GM12878 (cell line): ENCODE results near the gene RAD18. TPM values are rescaled to one million over a fixed set of nuclear protein-coding genes. Genes with fewer than 3 reads are reported as not detected.

Experiments
- ATAC-seq: fragments of 200-7000 bp; cut with Tn5 transposase; 3 replicates; pipeline ENCODE4 v1.9.1; 2020; ENCODE audit warnings: mild to moderate bottlenecking, moderate library complexity
- BruUV-seq: library from RNA; stranded (reverse); fragments of 400-500 nt; replicated peaks from 2 replicates; lab custom pipeline; 2021; lab: Mats Ljungman, UMichigan
- CTCF ChIA-PET: fragments of 300-600 bp; sonication (Branson Sonifier 250); formaldehyde crosslinking; extraction: SDS; loops from one replicate; lab custom pipeline; 2021; ENCODE audit warnings: inconsistent platforms; lab: Yijun Ruan, JAX
- POLR2A ChIA-PET: fragments of 350-600 bp; formaldehyde crosslinking; extraction: SDS; loops from one replicate; lab custom pipeline; 2021; ENCODE audit warnings: inconsistent platforms; lab: Charles Lee
- RAD21 ChIA-PET: fragments of 300-600 bp; sonication (Branson Sonifier 250); formaldehyde crosslinking; loops from one replicate; lab custom pipeline; 2023; ENCODE audit warnings: antibody characterized with exemption; ENCODE audit not compliant: unreplicated experiment; lab: Charles Lee
- SMC1A ChIA-PET: fragments of 300-600 bp; sonication (Branson Sonifier 250); formaldehyde crosslinking; loops from one replicate; lab custom pipeline; 2023; ENCODE audit not compliant: unreplicated experiment, uncharacterized antibody; lab: Charles Lee
- DNase-seq: peaks from one replicate; pipeline ENCODE4 v3.0.0-alpha.2; 2011; ENCODE audit warnings: low read depth, low spot score
- FAIRE-seq: peaks from 3 replicates; lab custom pipeline; 2011; peaks lifted over from hg19 to GRCh38; lab: Jason Lieb, UNC
- H2AFZ ChIP-seq: 2 replicates; pipeline ENCODE4 v1.6.0; 2011; ENCODE audit warnings: low read depth, low read length, control low read depth; ENCODE audit not compliant: control insufficient read depth
- H3K27ac ChIP-seq: 2 replicates; pipeline ENCODE4 v1.5.1; 2011; ENCODE audit warnings: control low read depth; ENCODE audit not compliant: control insufficient read depth, insufficient read depth
- H3K27me3 ChIP-seq, 2 experiments: replicated peaks in 1 of 2; 2 replicates each; pipeline versions ENCODE4 v1.6.0 to v1.6.1; 2011; ENCODE audit warnings: low read length in 1 of 2; ENCODE audit not compliant: control insufficient read depth in 2 of 2, insufficient read depth in 2 of 2
- H3K36me3 ChIP-seq, 2 experiments: 2 replicates each; pipeline ENCODE4 v1.5.1; 2011; ENCODE audit warnings: low read length in 1 of 2; ENCODE audit not compliant: control insufficient read depth in 2 of 2, insufficient read depth in 2 of 2
- H3K4me1 ChIP-seq: 2 replicates; pipeline ENCODE4 v1.6.1; 2011; ENCODE audit warnings: mild to moderate bottlenecking, low read length, moderate library complexity, mixed read lengths; ENCODE audit not compliant: control insufficient read depth, insufficient read depth
- H3K4me2 ChIP-seq: 2 replicates; pipeline ENCODE4 v1.6.0; 2011; ENCODE audit warnings: control low read depth; ENCODE audit not compliant: control insufficient read depth, insufficient read depth
- H3K4me3 ChIP-seq: fragments of 200-600 bp; sonication (generic); 2 replicates; pipeline ENCODE4 v1.5.1; 2016
- H3K79me2 ChIP-seq: 2 replicates; pipeline ENCODE4 v1.6.0; 2011; ENCODE audit warnings: low read length; ENCODE audit not compliant: control insufficient read depth, insufficient read depth
- H3K9ac ChIP-seq: 2 replicates; pipeline ENCODE4 v1.8.0; 2011; ENCODE audit warnings: low read length, control low read depth, mixed read lengths; ENCODE audit not compliant: control insufficient read depth, insufficient read depth
- H3K9me3 ChIP-seq: replicated peaks from 3 replicates; pipeline ENCODE4 v1.5.1; 2011; ENCODE audit warnings: mild to moderate bottlenecking, low read length; ENCODE audit not compliant: control insufficient read depth, insufficient read depth
- H4K20me1 ChIP-seq: 2 replicates; pipeline ENCODE4 v1.6.0; 2011; ENCODE audit not compliant: control insufficient read depth, insufficient read depth
- BACH1 ChIP-seq: fragments of 450-650 bp; IDR thresholded peaks from 2 replicates; pipeline ENCODE4 v1.6.1; 2017; ENCODE audit warnings: mild to moderate bottlenecking, borderline replicate concordance
- IKZF1 ChIP-seq: fragments of 450-650 bp; conservative IDR thresholded peaks from 2 replicates; pipeline ENCODE4 v1.6.1; 2017; ENCODE audit warnings: antibody characterized with exemption, mild to moderate bottlenecking
- IRF4 ChIP-seq: IDR thresholded peaks from 2 replicates; pipeline ENCODE4 v1.6.1; 2011; ENCODE audit warnings: low read depth, low read length
- SMARCA5 ChIP-seq: fragments of 450-650 bp; IDR thresholded peaks from 2 replicates; pipeline ENCODE4 v1.6.1; 2017; ENCODE audit warnings: mild to moderate bottlenecking
- SPI1 ChIP-seq: IDR thresholded peaks from 2 replicates; pipeline ENCODE4 v1.6.1; 2011; ENCODE audit warnings: low read depth, mild to moderate bottlenecking, low read length, moderate library complexity, borderline replicate concordance; ENCODE audit not compliant: insufficient read depth
- YY1 ChIP-seq: IDR thresholded peaks from 2 replicates; pipeline ENCODE4 v1.6.1; 2011; ENCODE audit warnings: low read depth, mild to moderate bottlenecking, low read length
- WGBS: methylation state at CpG from one replicate; pipeline ENCODE4 v1.1.6; 2016; ENCODE audit warnings: low lambda C conversion rate; ENCODE audit not compliant: insufficient replicate concordance, insufficient coverage; ENCODE audit errors: missing lambda C conversion rate; 5-methylcytosine and 5-hydroxymethylcytosine counted together
- in situ Hi-C: fragments of 300-500 bp; cut with MboI; formaldehyde crosslinking; loops from 9 replicates; pipeline ENCODE4 v1.14.3; 2018; ENCODE audit warnings: mixed read lengths
- intact Hi-C: fragments of 100-400 bp; cut with micrococcal nuclease; formaldehyde crosslinking; loops from one replicate; pipeline ENCODE4 v1.14.2; 2022; ENCODE audit not compliant: unreplicated experiment
- polyA plus RNA-seq, 11 experiments: library from polyadenylated mRNA; depleted of rRNA in 4 of 11; unstranded in 6 of 11; stranded (reverse) in 5 of 11; fragments of >200 nt; fragmentation: Nextera tagmentation in 4 of 11; fragmentation: Illumina TruSeq in 1 of 11; extraction: Ambion mirVana in 4 of 11; extraction: Trizol in 1 of 11; gene quantifications; 1 replicate in 1 of 11; 2 replicates in 10 of 11; pipeline versions ENCODE4 v1.2.1 to v1.2.3, GENCODE V29; 2011 to 2016; ENCODE audit warnings: inconsistent platforms in 2 of 11, missing spikeins in 2 of 11, low read depth in 1 of 11
- total RNA-seq, 4 experiments: library from RNA; depleted of rRNA in 3 of 4; stranded (reverse); fragments of >200 nt in 3 of 4; fragmentation: Illumina TruSeq in 1 of 4; extraction: Trizol in 1 of 4; gene quantifications; 2 replicates each; pipeline versions ENCODE4 v1.2.1 to v1.2.3, GENCODE V29; 2013 to 2021
- TF ChIP-seq, protein P1 (sequence below): fragments of 450-650 bp; IDR thresholded peaks from 2 replicates; pipeline ENCODE4 v1.6.1; 2017; ENCODE audit warnings: mild to moderate bottlenecking, moderate library complexity

The RAD18 gene
- total and polyA plus RNA-seq, 10 of the 15 experiments (the other 5 are each of a cell fraction or from before 2014, with no cell fraction given), result 8.7 to 38.6 (median 19.2) TPM

DNA sequence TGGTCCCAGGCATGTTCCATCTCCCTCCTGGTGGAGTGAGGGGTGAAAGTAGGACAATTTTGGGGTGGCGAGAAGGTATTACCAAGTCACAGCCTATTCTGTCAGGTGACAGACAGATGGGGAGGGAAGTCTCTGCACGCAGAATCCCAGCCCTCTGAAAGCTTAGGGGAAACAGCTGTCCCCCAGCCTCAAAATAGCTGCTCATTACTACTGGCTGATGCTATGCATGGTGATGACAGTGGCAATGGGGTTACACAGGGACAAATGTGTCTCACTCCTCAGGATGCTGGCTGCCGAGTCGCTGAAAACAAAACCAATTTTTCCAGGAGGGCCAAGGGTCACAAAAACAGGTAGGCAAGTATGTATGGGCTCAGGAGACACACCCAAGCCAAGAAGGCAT, 125.0 kb downstream of the RAD18 start (continued):
- TF ChIP-seq BACH1, result no peak

DNA sequence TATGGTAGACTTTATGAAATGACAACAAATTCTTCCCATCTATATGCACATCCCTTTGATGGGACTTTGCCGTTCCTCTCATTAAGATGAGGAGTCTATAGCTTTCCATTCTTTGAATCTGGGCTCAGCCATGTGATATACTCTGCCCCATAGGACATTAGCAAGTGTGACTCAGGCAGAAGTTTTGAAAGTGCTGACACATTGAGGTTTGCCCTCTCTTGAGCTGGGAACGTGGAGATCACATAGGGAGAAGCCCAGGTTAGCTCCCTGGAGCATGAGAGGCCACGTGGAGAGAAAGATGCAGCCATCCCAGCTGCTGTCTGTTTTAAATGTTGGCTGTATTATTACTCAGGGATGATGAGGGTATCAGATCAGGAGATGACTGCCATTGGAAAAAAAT, 126.1 kb downstream of the RAD18 start:
- H3K9me3 ChIP-seq, result no peaks in the 10 kb centered on the region
- FAIRE-seq (no peak), ATAC-seq (no peak), DNase-seq (no peak)
- H3K27me3 ChIP-seq, result no peaks in the 10 kb centered on the region
- TF ChIP-seq IRF4 (no peak), YY1 (no peak), SPI1 (no peak), IKZF1 (no peak), SMARCA5 (no peak)
- TF ChIP-seq, protein P1, sequence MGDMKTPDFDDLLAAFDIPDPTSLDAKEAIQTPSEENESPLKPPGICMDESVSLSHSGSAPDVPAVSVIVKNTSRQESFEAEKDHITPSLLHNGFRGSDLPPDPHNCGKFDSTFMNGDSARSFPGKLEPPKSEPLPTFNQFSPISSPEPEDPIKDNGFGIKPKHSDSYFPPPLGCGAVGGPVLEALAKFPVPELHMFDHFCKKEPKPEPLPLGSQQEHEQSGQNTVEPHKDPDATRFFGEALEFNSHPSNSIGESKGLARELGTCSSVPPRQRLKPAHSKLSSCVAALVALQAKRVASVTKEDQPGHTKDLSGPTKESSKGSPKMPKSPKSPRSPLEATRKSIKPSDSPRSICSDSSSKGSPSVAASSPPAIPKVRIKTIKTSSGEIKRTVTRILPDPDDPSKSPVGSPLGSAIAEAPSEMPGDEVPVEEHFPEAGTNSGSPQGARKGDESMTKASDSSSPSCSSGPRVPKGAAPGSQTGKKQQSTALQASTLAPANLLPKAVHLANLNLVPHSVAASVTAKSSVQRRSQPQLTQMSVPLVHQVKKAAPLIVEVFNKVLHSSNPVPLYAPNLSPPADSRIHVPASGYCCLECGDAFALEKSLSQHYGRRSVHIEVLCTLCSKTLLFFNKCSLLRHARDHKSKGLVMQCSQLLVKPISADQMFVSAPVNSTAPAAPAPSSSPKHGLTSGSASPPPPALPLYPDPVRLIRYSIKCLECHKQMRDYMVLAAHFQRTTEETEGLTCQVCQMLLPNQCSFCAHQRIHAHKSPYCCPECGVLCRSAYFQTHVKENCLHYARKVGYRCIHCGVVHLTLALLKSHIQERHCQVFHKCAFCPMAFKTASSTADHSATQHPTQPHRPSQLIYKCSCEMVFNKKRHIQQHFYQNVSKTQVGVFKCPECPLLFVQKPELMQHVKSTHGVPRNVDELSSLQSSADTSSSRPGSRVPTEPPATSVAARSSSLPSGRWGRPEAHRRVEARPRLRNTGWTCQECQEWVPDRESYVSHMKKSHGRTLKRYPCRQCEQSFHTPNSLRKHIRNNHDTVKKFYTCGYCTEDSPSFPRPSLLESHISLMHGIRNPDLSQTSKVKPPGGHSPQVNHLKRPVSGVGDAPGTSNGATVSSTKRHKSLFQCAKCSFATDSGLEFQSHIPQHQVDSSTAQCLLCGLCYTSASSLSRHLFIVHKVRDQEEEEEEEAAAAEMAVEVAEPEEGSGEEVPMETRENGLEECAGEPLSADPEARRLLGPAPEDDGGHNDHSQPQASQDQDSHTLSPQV, result no peak
- no peaks in the 10 kb centered on the region for H4K20me1 ChIP-seq
- H3K9ac ChIP-seq, result no peak overlapping the region
- H3K4me2 ChIP-seq, result no peak overlapping the region
- POLR2A ChIA-PET, result no interaction called here
- RAD21 ChIA-PET, result no interaction called here
- H3K79me2 ChIP-seq, result no peaks in the 10 kb centered on the region
- WGBS, result 49% methylated on average over 3 of the region's 3 CpGs
- no peak overlapping the region for H3K27ac ChIP-seq
- H3K36me3 ChIP-seq, result no peaks in the 10 kb centered on the region
- no TSS peak for BruUV-seq
- intact Hi-C loops, result no loop called here
- H3K4me1 ChIP-seq, result no peaks in the 10 kb centered on the region
- SMC1A ChIA-PET, result no interaction called here
- no peak overlapping the region for H3K4me3 ChIP-seq
- CTCF ChIA-PET, result interaction anchor here (1.4 kb wide), 1 partner anchor 67 kb away, joined by 3 read pairs; the partner anchor contains the start of gene OXTR
- H2AFZ ChIP-seq, result no peak overlapping the region
- in situ Hi-C loops, result no loop called here
